Right cardiac atrium (tissue), 5 donors: ENCODE data around the gene DDX54. TPM values are rescaled to one million over a fixed set of nuclear protein-coding genes. Genes with fewer than 3 reads are reported as not detected.
A peak's percentile ranks its signal among the peaks of the same experiment; 100 is the strongest.
"Not testable (repeated sequence)": the region's sequence is repeated elsewhere in the genome, so short reads cannot be mapped to it uniquely, and the experiment has no call there.

Experiments used
- ATAC-seq, 2 donors: fragments of 200-7000 bp; cut with Tn5 transposase; one replicate each; pipeline versions ENCODE4 v1.8.0 to v1.9.1; 2020; ENCODE audit warnings: moderate library complexity in 2 of 2, mild to moderate bottlenecking in 1 of 2
- DNase-seq, 3 donors: peaks; one replicate each; pipeline ENCODE4 v3.0.0-alpha.2; 2020
- H3K27ac ChIP-seq: one replicate; pipeline ENCODE4 v1.5.1; 2013; ENCODE audit warnings: mild to moderate bottlenecking, low read length, control low read depth, moderate library complexity
- H3K27me3 ChIP-seq: one replicate; pipeline ENCODE4 v1.6.1; 2013; ENCODE audit not compliant: control insufficient read depth, insufficient read depth
- H3K4me1 ChIP-seq: one replicate; pipeline ENCODE4 v1.6.1; 2013; ENCODE audit warnings: low read length; ENCODE audit not compliant: control insufficient read depth, insufficient read depth
- H3K4me3 ChIP-seq: one replicate; pipeline ENCODE4 v1.5.1; 2013; ENCODE audit warnings: low read length, control low read depth
- H3K9me3 ChIP-seq: one replicate; pipeline ENCODE4 v1.6.1; 2013; ENCODE audit warnings: low read length; ENCODE audit not compliant: control insufficient read depth
- WGBS: extraction: QIAGEN DNeasy Blood & Tissue Kit; methylation state at CpG from one replicate; pipeline ENCODE4 v1.1.7; 2013; 5-methylcytosine and 5-hydroxymethylcytosine counted together
- intact Hi-C, 4 donors: fragments of 100-400 bp; cut with DNase I; formaldehyde crosslinking; loops; one replicate each; pipeline versions ENCODE4 v1.11.0 to v1.14.0; 2022 to 2023
- polyA plus RNA-seq: library from polyadenylated mRNA; stranded (reverse); fragments of 200-250 nt; gene quantifications from one replicate; pipeline ENCODE4 v1.2.3, GENCODE V29; 2013
- total RNA-seq, 4 donors: library from RNA; stranded (reverse); fragmentation: NEBNext Ultra II Directional; extraction: Animal tissue kit (Norgen Biotek cat#: 25700); gene quantifications; one replicate each; pipeline ENCODE4 v1.2.1, GENCODE V29; 2021
- donor health status: healthy with polysubstance abuse.
- donor health status: DM: no; HTN: yes; CAD: no.
- donor health status: DM: no; HTN: no; CAD: no.
- donor health status: DM: no; HTN: yes; CAD: no; lungs with severe emphysema.
- donor health status: DM: yes; HTN: yes; CAD: no.

The DDX54 gene
- total and polyA plus RNA-seq, 5 donors, result 17.2 to 36.1 (median 29.2) TPM

DNA sequence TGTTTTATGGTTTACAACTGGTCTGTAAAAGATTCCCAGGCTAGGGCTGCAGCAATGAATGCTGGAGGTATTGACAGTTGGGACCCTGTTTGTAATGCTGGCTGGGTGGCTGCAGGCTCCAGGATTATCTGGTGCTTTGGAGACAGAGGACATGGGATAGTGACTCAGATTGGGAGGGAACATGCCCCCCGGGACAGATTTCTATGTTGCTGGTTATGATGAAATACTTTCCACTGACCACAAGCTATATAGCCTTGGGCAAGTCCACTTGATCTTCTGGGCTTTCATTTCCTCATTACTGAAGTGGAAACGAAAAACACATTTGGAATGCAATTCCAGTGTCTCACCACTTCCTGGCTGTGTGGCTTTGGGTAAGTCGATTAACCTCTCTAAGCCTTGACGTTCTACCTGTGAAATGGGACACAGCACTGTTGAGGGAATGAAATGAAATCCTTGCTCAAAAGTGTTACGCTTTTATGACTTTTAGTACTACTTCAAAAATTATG lies 29.7 kb upstream of the DDX54 start:
- Histone ChIP-seq H3K27ac (peak overlapping the region; percentile 30), H3K27me3 (no peaks in the 10 kb centered on the region), H3K4me1 (peaks cover 2% of the 10 kb centered on the region), H3K4me3 (no peak overlapping the region), H3K9me3 (no peaks in the 10 kb centered on the region)
- 47% methylated on average over 5 of the region's 5 CpGs for whole genome bisulfite sequencing
- intact Hi-C loops, result no loop called here
- DNase-seq (peak; percentile 77 to 86 (median 86)), ATAC-seq (peak; percentile 93 to 95)

DNA sequence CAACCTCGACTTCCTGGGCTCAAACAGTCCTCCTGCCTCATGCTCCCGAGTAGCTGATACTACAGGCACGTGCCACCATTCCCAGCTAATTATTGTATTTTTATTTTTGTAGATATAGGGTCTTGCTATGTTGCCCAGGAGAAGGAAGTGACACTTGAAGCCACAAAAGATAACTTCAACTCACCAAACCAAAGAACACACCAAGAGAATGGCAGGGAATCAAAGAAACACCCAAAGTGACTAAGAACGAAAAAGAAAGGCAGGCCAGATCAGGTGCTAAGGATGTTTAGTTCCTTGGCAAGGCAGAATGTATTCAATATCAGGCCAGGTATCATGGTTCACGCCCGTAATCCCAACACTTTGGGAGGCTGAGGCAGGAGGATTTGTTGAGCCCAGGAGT lies 25.9 kb upstream of the DDX54 start:
- WGBS, result 94% methylated on average over 6 of the region's 6 CpGs
- intact Hi-C loops, result no loop called here
- H3K27me3 ChIP-seq, result no peaks in the 10 kb centered on the region
- no peaks in the 10 kb centered on the region for H3K9me3 ChIP-seq
- DNase-seq (no peak), ATAC-seq (no peak)
- no peak overlapping the region for H3K4me3 ChIP-seq
- H3K4me1 ChIP-seq, result no peaks in the 10 kb centered on the region
- H3K27ac ChIP-seq, result no peak overlapping the region

- Histone ChIP-seq H3K27me3 (no peaks in the 10 kb centered on the region), H3K9me3 (no peaks in the 10 kb centered on the region), H3K27ac (peak overlapping the region; percentile 1), H3K4me1 (no peaks in the 10 kb centered on the region), H3K4me3 (no peak overlapping the region)
- DNase-seq (peak in 2 of 3 donors; percentile 75 to 77), ATAC-seq (peak; percentile 70 to 76)
- intact Hi-C loops, result no loop called here
- 52% methylated on average over 10 of the region's 10 CpGs for WGBS
Observed at GRCh38 chr12:113208041-113208934, 23.0 kb upstream of the DDX54 start.

- Histone ChIP-seq H3K4me3 (no peak overlapping the region), H3K9me3 (no peaks in the 10 kb centered on the region), H3K27ac (no peak overlapping the region), H3K4me1 (no peaks in the 10 kb centered on the region), H3K27me3 (no peaks in the 10 kb centered on the region)
- ATAC-seq (no peak), DNase-seq (peak in 1 of 3 donors; percentile 16)
- intact Hi-C loops, result no loop called here
- WGBS, result 68% methylated on average over 6 of the region's 6 CpGs
Observed at GRCh38 chr12:113207613-113208040, 22.3 kb upstream of the DDX54 start.

DNA sequence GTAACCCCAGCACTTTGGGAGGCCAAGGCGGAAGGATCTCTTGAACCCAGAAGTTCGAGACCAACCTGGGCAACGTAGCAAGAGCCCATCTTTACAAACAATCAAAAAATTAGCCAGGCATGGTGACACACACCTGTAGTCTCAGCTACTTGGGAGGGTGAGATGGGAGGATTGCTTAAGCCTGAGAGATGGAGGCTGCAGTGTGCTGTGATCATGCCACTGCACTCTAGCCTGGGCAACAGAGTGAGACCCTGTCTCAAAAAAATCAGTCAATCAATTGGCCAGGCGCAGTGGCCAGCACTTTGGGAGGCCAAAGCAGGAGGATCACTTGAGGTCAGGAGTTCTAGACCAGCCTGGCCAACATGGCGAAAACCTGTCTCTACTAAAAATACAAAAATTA lies 21.5 kb upstream of the DDX54 start:
- H3K4me3 ChIP-seq, intact Hi-C loops: not testable (repeated sequence)
- 97% methylated on average over 5 of the region's 5 CpGs for WGBS

DNA sequence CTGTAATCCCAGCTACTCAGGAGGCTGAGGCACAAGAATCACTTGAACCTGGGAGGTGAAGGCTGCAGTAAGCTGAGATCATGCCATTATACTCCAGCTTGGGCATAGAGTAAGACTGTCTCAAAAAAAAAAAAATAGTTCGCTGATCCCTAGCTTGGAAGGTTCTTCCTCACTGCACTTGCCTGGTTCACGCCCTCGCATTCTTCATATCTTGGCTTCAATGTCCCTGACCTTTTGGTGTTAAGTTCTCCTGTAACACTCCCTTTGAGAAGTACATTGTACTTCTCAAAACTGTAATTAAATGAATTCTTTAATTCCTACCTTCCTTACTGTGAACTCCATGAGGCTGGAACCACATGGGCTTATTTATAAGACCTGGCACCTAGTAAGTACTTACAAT lies 19.5 kb upstream of the DDX54 start:
- no peak overlapping the region for H3K27ac ChIP-seq
- WGBS, result 56% methylated on average over 3 of the region's 3 CpGs
- H3K27me3 ChIP-seq, result no peaks in the 10 kb centered on the region
- DNase-seq, result peak in 1 of 3 donors; percentile 7
- ATAC-seq, result no peak
- no peaks in the 10 kb centered on the region for H3K4me1 ChIP-seq
- H3K4me3 ChIP-seq, result no peak overlapping the region
- H3K9me3 ChIP-seq, result no peaks in the 10 kb centered on the region
- intact Hi-C loops, result no loop called here

More for the DNA sequence above, 21.5 kb upstream of the DDX54 start:
- peak in 1 of 3 donors; percentile 7 for DNase-seq
- not testable (repeated sequence) for H3K27ac ChIP-seq, H3K27me3 ChIP-seq, H3K4me1 ChIP-seq, H3K9me3 ChIP-seq, ATAC-seq

GRCh38 chr12:113203852-113204760 lies 18.8 kb upstream of the DDX54 start:
- Histone ChIP-seq H3K4me1 (no peaks in the 10 kb centered on the region), H3K9me3 (no peaks in the 10 kb centered on the region), H3K27me3 (no peaks in the 10 kb centered on the region), H3K27ac (no peak overlapping the region), H3K4me3 (no peak overlapping the region)
- intact Hi-C loops, result no loop called here
- WGBS, result 93% methylated on average over 8 of the region's 8 CpGs
- ATAC-seq (no peak), DNase-seq (peak in 1 of 3 donors; percentile 25)

DNA sequence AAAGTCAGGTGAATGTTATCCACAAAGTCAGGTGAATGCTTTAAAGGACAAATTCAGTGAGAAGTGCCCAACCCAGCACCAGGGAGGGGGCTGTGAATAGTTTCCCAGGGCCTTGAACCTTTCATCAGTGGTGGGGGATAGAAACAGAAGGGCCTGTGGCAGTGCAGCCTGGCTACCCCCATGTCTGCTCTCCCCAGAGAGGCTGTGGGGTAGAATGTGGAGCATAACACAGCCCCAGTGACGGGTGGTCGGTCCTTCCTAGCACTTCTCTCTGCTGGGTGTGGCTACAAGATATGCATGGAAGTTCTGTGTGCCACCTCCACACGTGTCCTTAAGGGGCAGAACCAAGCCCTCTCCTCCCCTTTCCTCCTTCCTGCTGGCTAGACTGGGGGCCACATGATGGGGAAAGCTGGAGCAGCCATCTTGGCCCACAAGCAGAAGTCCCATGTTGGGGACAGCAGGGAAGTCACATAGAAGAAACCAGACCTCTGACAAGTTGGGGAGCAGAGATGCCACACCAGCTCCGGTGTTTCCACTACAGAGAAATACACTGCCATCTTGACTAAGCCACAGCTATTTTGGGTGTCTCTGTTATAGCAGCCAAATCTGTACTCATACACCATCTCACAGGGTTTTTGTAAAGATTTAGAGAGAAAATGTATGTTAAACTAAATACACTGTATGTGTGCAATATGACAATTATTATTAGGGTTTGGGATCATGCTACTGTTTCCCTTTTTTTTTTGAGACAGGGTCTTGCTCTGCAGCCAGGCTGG lies 17.2 kb upstream of the DDX54 start:
- whole genome bisulfite sequencing, result 90% methylated on average over 4 of the region's 4 CpGs
- Histone ChIP-seq H3K9me3 (no peaks in the 10 kb centered on the region), H3K27ac (no peak overlapping the region), H3K27me3 (no peaks in the 10 kb centered on the region), H3K4me3 (no peak overlapping the region), H3K4me1 (no peaks in the 10 kb centered on the region)
- DNase-seq (no peak), ATAC-seq (no peak)
- intact Hi-C loops, result no loop called here

DNA sequence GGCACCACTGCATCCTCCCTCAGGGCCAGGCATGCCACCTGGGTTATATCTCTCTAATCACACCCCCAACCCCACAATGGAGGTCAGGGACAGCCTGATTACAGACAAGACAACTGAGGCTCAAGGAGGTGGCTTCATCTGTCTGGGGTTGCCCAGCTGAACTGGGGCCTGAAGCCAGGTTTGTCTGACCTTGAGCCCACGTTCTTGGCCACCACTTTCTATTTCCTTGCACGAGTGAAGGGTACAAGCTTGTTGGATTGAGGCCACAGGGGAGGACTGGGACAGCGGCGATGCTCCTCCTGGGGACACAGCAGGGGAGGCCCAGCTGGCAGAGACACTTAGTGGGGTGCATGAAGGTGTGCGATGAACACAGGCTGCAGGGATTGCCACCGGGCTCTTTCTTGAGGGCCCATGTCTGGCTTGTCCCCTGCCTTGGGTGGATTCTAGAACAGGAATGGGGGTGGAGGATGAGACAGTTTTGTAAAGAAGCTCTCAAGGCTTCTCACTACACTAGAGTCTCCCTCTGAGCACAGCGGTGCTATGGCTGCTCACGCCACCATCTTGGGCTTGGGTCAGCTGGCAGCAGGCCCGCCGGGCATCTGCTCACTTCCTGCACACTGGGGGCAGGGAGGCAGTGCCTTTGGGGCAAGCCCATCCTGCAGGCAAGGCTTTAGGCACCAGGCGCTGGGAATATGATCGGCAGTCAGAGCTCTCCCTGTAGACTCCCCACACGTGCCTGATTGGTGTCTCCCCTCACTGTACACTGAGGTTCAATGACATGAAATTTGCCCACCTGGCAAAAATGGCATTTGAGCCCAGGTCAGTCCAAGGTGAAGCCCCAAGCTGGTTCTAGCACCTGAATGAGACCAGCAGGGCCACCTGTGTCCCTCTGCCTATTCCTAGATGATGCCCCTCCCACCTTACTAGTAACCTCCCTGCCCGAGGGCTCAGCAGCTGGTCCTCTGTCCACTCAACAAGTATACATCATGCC lies 16.2 kb upstream of the DDX54 start:
- H3K4me1 ChIP-seq, result no peaks in the 10 kb centered on the region
- peak in 1 of 3 donors; percentile 42 for DNase-seq
- no peak overlapping the region for H3K4me3 ChIP-seq
- H3K9me3 ChIP-seq, result no peaks in the 10 kb centered on the region
- 84% methylated on average over 14 of the region's 14 CpGs for WGBS
- no peaks in the 10 kb centered on the region for H3K27me3 ChIP-seq
- H3K27ac ChIP-seq, result no peak overlapping the region
- no peak for ATAC-seq
- intact Hi-C loops, result no loop called here
